ENCODE data around the gene NSD2.
"Not testable (repeated sequence)": the region's sequence is repeated elsewhere in the genome, so short reads cannot be mapped to it uniquely, and the experiment has no call there.

- not testable (repeated sequence) for TF ChIP-seq CTCF (conservative IDR thresholded peaks at IDR 0.05; ENCODE audit: low read depth, low read length); EZH2 (IDR thresholded peaks at IDR 0.05; ENCODE audit: low read length, unreplicated experiment)
Observed at GRCh38 chr4:2027120-2027519, 155.9 kb downstream of the NSD2 start.
